ENCODE results near the gene MRTFA. TPM values are rescaled to one million over a fixed set of nuclear protein-coding genes. Genes with fewer than 3 reads are reported as not detected.

Gene MRTFA
- total and polyA plus RNA-seq, 9 of the 15 experiments (the other 6 are each of a cell fraction or from before 2014, with no cell fraction given) = 0.84 to 21.1 (median 3.7) TPM

DNA sequence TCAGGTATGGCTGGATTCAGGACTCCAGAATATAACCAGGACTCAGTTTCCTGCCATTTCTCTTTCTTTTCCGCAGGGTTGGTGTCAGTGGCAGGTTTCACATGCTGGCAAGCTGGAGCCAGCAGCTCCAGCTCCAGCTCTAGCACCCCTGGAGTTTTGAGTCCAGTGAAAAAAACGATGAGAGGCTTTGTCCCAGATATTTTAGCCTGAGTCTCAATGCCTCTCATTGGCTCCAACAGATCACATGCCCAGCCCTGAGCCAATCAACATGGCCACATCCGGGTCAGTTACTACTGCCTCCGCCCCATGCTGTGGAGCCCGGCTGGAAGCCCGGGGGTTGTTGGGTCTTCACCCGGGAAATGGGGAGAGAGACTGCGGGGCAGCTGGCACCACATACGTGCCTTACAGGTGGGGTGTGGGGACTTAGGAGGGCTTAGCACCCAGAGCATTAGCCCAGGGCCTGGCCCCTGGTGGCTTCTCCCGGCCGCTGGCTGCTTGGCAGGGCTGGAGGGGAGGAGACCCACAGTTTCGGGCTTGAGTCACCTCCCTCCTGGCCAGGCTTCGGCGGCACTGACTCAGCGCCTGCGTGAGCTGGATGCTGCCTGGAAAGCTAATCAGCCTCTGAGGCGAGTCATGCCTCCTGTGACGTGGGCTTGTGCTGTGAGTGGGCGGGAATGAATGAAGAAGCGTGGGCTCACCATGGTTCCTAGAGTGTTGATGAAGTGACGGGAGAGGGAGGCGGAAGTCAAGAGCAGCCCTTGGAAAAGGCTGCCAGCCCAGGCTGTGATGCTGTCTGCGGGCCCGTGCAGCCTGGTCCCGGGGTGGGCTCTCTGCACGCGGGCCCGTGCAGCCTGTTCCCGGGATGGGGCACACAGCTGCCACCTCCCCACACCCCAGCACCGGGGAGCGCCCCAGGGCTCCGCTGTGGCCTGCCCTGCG, 15.3 kb upstream of the MRTFA start (continued):
- TF ChIP-seq, protein P1, sequence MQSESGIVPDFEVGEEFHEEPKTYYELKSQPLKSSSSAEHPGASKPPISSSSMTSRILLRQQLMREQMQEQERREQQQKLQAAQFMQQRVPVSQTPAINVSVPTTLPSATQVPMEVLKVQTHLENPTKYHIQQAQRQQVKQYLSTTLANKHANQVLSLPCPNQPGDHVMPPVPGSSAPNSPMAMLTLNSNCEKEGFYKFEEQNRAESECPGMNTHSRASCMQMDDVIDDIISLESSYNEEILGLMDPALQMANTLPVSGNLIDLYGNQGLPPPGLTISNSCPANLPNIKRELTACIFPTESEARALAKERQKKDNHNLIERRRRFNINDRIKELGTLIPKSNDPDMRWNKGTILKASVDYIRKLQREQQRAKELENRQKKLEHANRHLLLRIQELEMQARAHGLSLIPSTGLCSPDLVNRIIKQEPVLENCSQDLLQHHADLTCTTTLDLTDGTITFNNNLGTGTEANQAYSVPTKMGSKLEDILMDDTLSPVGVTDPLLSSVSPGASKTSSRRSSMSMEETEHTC (IDR thresholded peaks at IDR 0.05) = peak; percentile 53; the same call in 1 of the 2 replicates
- TF ChIP-seq, protein P2, sequence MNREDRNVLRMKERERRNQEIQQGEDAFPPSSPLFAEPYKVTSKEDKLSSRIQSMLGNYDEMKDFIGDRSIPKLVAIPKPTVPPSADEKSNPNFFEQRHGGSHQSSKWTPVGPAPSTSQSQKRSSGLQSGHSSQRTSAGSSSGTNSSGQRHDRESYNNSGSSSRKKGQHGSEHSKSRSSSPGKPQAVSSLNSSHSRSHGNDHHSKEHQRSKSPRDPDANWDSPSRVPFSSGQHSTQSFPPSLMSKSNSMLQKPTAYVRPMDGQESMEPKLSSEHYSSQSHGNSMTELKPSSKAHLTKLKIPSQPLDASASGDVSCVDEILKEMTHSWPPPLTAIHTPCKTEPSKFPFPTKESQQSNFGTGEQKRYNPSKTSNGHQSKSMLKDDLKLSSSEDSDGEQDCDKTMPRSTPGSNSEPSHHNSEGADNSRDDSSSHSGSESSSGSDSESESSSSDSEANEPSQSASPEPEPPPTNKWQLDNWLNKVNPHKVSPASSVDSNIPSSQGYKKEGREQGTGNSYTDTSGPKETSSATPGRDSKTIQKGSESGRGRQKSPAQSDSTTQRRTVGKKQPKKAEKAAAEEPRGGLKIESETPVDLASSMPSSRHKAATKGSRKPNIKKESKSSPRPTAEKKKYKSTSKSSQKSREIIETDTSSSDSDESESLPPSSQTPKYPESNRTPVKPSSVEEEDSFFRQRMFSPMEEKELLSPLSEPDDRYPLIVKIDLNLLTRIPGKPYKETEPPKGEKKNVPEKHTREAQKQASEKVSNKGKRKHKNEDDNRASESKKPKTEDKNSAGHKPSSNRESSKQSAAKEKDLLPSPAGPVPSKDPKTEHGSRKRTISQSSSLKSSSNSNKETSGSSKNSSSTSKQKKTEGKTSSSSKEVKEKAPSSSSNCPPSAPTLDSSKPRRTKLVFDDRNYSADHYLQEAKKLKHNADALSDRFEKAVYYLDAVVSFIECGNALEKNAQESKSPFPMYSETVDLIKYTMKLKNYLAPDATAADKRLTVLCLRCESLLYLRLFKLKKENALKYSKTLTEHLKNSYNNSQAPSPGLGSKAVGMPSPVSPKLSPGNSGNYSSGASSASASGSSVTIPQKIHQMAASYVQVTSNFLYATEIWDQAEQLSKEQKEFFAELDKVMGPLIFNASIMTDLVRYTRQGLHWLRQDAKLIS (CRISPR knock-in tag; IDR thresholded peaks at IDR 0.05) = peak; percentile 51; the same call in 1 of the 2 replicates
- TF ChIP-seq CBX3 (IDR thresholded peaks at IDR 0.05; ENCODE audit: borderline replicate concordance in 1 of 2, low read length in 2 of 2) = peak in 1 of 2 experiments; percentile 41; a peak in 1 of 3 replicates
- TF ChIP-seq GTF2F1 (IDR thresholded peaks at IDR 0.05; ENCODE audit: low read depth, low read length) = peak; percentile 70; the same call in 1 of the 2 replicates
- peak; percentile 19; the same call in 1 of the 2 replicates for TF ChIP-seq EP300 (IDR thresholded peaks at IDR 0.05; ENCODE audit: low read length)
- TF ChIP-seq SMAD4 (CRISPR knock-in tag; conservative IDR thresholded peaks at IDR 0.05) = no peak
- peak; percentile 71 for TF ChIP-seq MAFG (tag; conservative IDR thresholded peaks at IDR 0.05)
- TF ChIP-seq, protein P3, sequence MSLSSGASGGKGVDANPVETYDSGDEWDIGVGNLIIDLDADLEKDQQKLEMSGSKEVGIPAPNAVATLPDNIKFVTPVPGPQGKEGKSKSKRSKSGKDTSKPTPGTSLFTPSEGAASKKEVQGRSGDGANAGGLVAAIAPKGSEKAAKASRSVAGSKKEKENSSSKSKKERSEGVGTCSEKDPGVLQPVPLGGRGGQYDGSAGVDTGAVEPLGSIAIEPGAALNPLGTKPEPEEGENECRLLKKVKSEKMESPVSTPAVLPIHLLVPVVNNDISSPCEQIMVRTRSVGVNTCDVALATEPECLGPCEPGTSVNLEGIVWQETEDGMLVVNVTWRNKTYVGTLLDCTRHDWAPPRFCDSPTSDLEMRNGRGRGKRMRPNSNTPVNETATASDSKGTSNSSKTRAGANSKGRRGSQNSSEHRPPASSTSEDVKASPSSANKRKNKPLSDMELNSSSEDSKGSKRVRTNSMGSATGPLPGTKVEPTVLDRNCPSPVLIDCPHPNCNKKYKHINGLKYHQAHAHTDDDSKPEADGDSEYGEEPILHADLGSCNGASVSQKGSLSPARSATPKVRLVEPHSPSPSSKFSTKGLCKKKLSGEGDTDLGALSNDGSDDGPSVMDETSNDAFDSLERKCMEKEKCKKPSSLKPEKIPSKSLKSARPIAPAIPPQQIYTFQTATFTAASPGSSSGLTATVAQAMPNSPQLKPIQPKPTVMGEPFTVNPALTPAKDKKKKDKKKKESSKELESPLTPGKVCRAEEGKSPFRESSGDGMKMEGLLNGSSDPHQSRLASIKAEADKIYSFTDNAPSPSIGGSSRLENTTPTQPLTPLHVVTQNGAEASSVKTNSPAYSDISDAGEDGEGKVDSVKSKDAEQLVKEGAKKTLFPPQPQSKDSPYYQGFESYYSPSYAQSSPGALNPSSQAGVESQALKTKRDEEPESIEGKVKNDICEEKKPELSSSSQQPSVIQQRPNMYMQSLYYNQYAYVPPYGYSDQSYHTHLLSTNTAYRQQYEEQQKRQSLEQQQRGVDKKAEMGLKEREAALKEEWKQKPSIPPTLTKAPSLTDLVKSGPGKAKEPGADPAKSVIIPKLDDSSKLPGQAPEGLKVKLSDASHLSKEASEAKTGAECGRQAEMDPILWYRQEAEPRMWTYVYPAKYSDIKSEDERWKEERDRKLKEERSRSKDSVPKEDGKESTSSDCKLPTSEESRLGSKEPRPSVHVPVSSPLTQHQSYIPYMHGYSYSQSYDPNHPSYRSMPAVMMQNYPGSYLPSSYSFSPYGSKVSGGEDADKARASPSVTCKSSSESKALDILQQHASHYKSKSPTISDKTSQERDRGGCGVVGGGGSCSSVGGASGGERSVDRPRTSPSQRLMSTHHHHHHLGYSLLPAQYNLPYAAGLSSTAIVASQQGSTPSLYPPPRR (CRISPR knock-in tag; IDR thresholded peaks at IDR 0.05; ENCODE audit: borderline replicate concordance) = no peak
- TF ChIP-seq, protein P4, sequence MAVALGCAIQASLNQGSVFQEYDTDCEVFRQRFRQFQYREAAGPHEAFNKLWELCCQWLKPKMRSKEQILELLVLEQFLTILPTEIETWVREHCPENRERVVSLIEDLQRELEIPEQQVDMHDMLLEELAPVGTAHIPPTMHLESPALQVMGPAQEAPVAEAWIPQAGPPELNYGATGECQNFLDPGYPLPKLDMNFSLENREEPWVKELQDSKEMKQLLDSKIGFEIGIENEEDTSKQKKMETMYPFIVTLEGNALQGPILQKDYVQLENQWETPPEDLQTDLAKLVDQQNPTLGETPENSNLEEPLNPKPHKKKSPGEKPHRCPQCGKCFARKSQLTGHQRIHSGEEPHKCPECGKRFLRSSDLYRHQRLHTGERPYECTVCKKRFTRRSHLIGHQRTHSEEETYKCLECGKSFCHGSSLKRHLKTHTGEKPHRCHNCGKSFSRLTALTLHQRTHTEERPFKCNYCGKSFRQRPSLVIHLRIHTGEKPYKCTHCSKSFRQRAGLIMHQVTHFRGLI (CRISPR knock-in tag; IDR thresholded peaks at IDR 0.05) = no peak
- TF ChIP-seq ZNF696 (CRISPR knock-in tag; conservative IDR thresholded peaks at IDR 0.05) = no peak
- no peak for TF ChIP-seq BDP1 (IDR thresholded peaks at IDR 0.05; ENCODE audit: insufficient read depth, insufficient read length)
- TF ChIP-seq MAZ (CRISPR knock-in tag; conservative IDR thresholded peaks at IDR 0.05 in 1 of 2, IDR thresholded peaks at IDR 0.05 in 1 of 2) = peak; percentile 61 to 68
- no peak for TF ChIP-seq COPS2 (conservative IDR thresholded peaks at IDR 0.05)
